SK-N-SH treated with all-trans-retinoic acid at 6 μM for 48 hours (cell line): ENCODE data around the gene SCYL1.

Experiments used
- ATAC-seq: fragments of 200-7000 bp; cut with Tn5 transposase; 3 replicates; pipeline ENCODE4 v1.9.1; 2020; ENCODE audit warnings: mild to moderate bottlenecking, moderate library complexity
- BACH2 ChIP-seq: fragments of 250-450 bp; sonication (Bioruptor Pico); IDR thresholded peaks from 2 replicates; pipeline ENCODE4 v1.9.0; 2021; ENCODE audit warnings: mild to moderate bottlenecking, borderline replicate concordance
- CSDC2 ChIP-seq: fragments of 250-450 bp; sonication (Bioruptor Pico); IDR thresholded peaks from 2 replicates; pipeline ENCODE4 v1.5.0; 2020; ENCODE audit warnings: mild to moderate bottlenecking, moderate library complexity
- CSRNP3 ChIP-seq: fragments of 250-450 bp; sonication (Bioruptor Pico); IDR thresholded peaks from 2 replicates; pipeline ENCODE4 v1.5.1; 2021; ENCODE audit warnings: mild to moderate bottlenecking, moderate library complexity
- ESRRG ChIP-seq: fragments of 250-450 bp; sonication (Bioruptor Pico); IDR thresholded peaks from 2 replicates; pipeline ENCODE4 v1.6.1; 2021; ENCODE audit warnings: mild to moderate bottlenecking
- GLIS3 ChIP-seq: fragments of 250-450 bp; sonication (Bioruptor Pico); IDR thresholded peaks from 2 replicates; pipeline ENCODE4 v1.5.0; 2020; ENCODE audit warnings: mild to moderate bottlenecking, moderate library complexity
- ISL1 ChIP-seq: fragments of 250-450 bp; sonication (Bioruptor Pico); IDR thresholded peaks from 2 replicates; pipeline ENCODE4 v2.1.2; 2022; ENCODE audit warnings: mild to moderate bottlenecking, moderate library complexity
- OSR1 ChIP-seq: fragments of 250-450 bp; sonication (Bioruptor Pico); IDR thresholded peaks from 2 replicates; pipeline ENCODE4 v1.8.0; 2022; ENCODE audit warnings: moderate library complexity, mild to moderate bottlenecking, inconsistent platforms
- POU6F1 ChIP-seq: fragments of 250-450 bp; sonication (Bioruptor Pico); IDR thresholded peaks from 2 replicates; pipeline ENCODE4 v1.8.0; 2021; ENCODE audit warnings: low read depth, mild to moderate bottlenecking, moderate library complexity, borderline replicate concordance
- PPARA ChIP-seq: fragments of 250-450 bp; sonication (Bioruptor Pico); IDR thresholded peaks from 2 replicates; pipeline ENCODE4 v1.5.0; 2020; ENCODE audit warnings: mild to moderate bottlenecking, borderline replicate concordance
- RARB ChIP-seq: fragments of 250-450 bp; sonication (Bioruptor Pico); IDR thresholded peaks from 2 replicates; pipeline ENCODE4 v1.8.0; 2021; ENCODE audit warnings: mild to moderate bottlenecking, moderate library complexity
- SNAI2 ChIP-seq: fragments of 250-450 bp; sonication (Bioruptor Pico); IDR thresholded peaks from 2 replicates; pipeline ENCODE4 v1.5.0; 2020; ENCODE audit warnings: mild to moderate bottlenecking, moderate library complexity
- TCF4 ChIP-seq: fragments of 250-450 bp; sonication (Bioruptor Pico); IDR thresholded peaks from 2 replicates; pipeline ENCODE4 v1.8.0; 2021; ENCODE audit warnings: mild to moderate bottlenecking, moderate library complexity, borderline replicate concordance
- TSHZ2 ChIP-seq: fragments of 250-450 bp; sonication (Bioruptor Pico); IDR thresholded peaks from 2 replicates; pipeline ENCODE4 v1.5.0; 2020; ENCODE audit warnings: mild to moderate bottlenecking, moderate library complexity
- ZC3H10 ChIP-seq: fragments of 250-450 bp; sonication (Bioruptor Pico); IDR thresholded peaks from 2 replicates; pipeline ENCODE4 v1.5.1; 2021; ENCODE audit warnings: mild to moderate bottlenecking, moderate library complexity
- ZFP3 ChIP-seq: fragments of 250-450 bp; sonication (Bioruptor Pico); IDR thresholded peaks from 2 replicates; pipeline ENCODE4 v1.5.0; 2020; ENCODE audit warnings: mild to moderate bottlenecking, moderate library complexity
- ZFP30 ChIP-seq: fragments of 450-650 bp; formaldehyde crosslinking; IDR thresholded peaks from 2 replicates; pipeline ENCODE4 v1.5.0; 2022; ENCODE audit warnings: mild to moderate bottlenecking, moderate library complexity
- ZNF565 ChIP-seq: fragments of 450-650 bp; formaldehyde crosslinking; conservative IDR thresholded peaks from 2 replicates; pipeline ENCODE4 v1.5.0; 2020; ENCODE audit warnings: low read depth, mild to moderate bottlenecking, moderate library complexity
- ZNF70 ChIP-seq: fragments of 450-650 bp; formaldehyde crosslinking; IDR thresholded peaks from 2 replicates; pipeline ENCODE4 v1.5.0; 2020; ENCODE audit warnings: mild to moderate bottlenecking, moderate library complexity
- ZNF8 ChIP-seq: fragments of 450-650 bp; formaldehyde crosslinking; IDR thresholded peaks from 2 replicates; pipeline ENCODE4 v1.5.0; 2020; ENCODE audit warnings: mild to moderate bottlenecking, moderate library complexity
- TF ChIP-seq, protein P1 (sequence below): fragments of 250-450 bp; sonication (Bioruptor Pico); IDR thresholded peaks from 2 replicates; pipeline ENCODE4 v1.5.1; 2020; ENCODE audit warnings: low read depth, mild to moderate bottlenecking, moderate library complexity

Gene SCYL1

DNA sequence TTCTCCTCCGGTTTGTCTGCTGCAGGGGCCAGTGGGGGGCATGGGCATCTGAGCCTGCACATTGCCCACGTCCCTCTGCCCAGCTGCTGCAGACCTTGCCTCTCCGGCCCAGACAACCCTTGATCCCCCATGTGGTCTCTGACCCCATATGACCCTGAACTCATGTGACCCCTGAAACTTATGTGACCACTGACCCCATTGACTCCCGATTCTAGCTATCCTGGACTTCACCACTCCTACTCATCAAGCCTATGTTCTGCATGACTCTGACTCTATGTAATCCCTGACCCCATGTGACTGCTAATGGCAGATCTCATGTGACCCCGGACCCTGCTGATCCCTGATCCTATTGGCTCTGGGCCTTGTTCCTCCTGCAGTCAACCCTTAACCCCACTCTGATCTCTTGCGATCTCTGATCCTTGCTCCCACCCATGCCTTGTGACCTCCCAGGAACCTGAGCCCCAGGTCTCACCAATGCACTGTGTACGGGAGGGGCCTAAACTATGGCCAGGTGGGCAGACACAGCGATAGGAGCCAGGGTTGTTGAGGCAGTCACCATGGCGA, 27.6 kb downstream of the SCYL1 start:
- TF ChIP-seq, protein P1, sequence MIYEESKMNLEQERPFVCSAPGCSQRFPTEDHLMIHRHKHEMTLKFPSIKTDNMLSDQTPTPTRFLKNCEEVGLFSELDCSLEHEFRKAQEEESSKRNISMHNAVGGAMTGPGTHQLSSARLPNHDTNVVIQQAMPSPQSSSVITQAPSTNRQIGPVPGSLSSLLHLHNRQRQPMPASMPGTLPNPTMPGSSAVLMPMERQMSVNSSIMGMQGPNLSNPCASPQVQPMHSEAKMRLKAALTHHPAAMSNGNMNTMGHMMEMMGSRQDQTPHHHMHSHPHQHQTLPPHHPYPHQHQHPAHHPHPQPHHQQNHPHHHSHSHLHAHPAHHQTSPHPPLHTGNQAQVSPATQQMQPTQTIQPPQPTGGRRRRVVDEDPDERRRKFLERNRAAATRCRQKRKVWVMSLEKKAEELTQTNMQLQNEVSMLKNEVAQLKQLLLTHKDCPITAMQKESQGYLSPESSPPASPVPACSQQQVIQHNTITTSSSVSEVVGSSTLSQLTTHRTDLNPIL (CRISPR knock-in tag), result no peak
- TF ChIP-seq ZFP30 (CRISPR knock-in tag), result no peak
- no peak for TF ChIP-seq TSHZ2 (CRISPR knock-in tag)
- no peak for TF ChIP-seq SNAI2 (CRISPR knock-in tag)
- TF ChIP-seq OSR1, result no peak
- no peak for TF ChIP-seq BACH2 (CRISPR knock-in tag)
- no peak for TF ChIP-seq CSRNP3 (CRISPR knock-in tag)
- TF ChIP-seq POU6F1 (CRISPR knock-in tag), result no peak
- no peak for TF ChIP-seq TCF4 (CRISPR knock-in tag)
- TF ChIP-seq ZNF8 (CRISPR knock-in tag), result no peak
- no peak for ATAC-seq

DNA sequence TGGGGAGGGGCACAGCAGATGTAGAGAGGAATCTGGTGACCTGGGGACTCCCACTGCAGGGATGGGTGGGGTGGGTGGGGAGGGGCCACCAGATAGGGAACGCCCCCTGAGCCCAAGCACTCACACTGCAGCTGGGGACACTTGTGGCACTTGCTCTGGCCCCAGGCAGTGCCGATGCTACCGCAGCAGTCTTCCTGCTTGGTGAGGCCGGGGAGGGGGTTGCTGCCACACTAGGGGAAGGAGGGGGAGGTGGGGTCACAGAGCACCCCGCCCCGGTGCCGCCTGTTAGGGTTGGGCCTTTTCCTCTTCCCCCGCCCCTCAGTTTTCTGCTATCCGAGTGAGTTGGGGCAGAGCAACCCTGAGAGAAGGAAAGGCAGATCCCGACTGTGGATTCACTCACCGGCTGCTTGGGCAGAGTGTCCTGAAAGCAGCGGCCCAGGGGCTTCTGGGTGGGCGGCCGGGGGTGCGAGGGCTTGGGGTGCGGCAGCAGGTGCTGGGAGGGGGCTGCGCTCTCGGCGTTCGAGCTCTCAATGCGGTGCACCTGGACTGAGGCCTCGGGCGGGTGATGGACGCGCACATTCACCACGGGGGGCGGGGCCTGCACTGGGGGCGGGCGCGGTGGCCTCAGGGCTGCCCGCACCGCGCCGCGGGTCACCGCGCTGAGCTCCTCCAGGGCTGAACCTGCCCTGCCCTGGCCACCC, 28.6 kb downstream of the SCYL1 start:
- no peak for TF ChIP-seq BACH2 (CRISPR knock-in tag)
- no peak for TF ChIP-seq ZFP30 (CRISPR knock-in tag)
- TF ChIP-seq TCF4 (CRISPR knock-in tag), result no peak
- TF ChIP-seq GLIS3 (CRISPR knock-in tag), result no peak
- no peak for TF ChIP-seq ISL1 (CRISPR knock-in tag)
- TF ChIP-seq OSR1, result no peak
- TF ChIP-seq ZNF565 (CRISPR knock-in tag), result no peak
- TF ChIP-seq RARB (CRISPR knock-in tag), result no peak
- TF ChIP-seq ESRRG, result no peak
- no peak for TF ChIP-seq CSDC2 (CRISPR knock-in tag)
- ATAC-seq, result no peak

DNA sequence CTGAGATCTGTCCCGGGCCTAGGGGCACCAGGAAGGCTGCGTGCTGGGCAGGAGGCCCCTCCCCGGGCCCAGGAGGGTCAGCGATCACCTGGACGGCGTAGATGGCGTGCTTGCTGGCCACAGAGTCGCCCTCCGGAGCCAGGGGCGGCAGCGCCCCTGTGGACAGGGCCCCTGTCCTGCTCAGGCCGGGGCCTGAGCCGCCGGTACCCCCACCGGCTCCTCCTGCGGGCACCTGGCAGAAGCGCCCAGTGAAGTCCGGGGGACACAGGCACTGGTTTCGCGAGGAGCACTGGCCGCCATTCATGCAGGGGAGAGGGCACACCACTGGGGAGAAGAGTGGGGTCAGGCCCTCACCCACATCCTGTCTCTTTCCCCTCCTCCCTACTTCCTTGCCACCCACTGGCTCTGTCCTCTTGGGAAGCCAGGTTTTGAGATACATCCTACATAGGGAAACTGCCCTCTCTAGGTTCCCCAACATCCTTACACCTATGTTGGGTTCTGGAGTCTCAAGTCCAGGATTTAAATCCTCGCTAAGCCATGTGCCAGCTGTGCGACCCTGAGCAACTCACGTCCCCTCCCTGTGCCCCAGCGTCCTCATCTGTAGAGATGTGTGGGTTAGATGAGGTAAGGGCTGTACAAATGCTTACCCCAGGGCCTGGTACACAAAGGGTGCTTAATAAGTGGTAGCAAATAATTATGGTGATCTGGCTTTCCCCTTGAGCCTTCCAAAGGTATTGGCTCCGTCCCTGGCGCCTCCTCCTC, 29.4 kb downstream of the SCYL1 start:
- ATAC-seq, result no peak
- TF ChIP-seq POU6F1 (CRISPR knock-in tag) (no peak), ZC3H10 (no peak), SNAI2 (CRISPR knock-in tag) (no peak), CSRNP3 (CRISPR knock-in tag) (no peak), TCF4 (CRISPR knock-in tag) (no peak), ZFP30 (CRISPR knock-in tag) (no peak), ZNF70 (CRISPR knock-in tag) (no peak), ESRRG (no peak), PPARA (CRISPR knock-in tag) (no peak), ZNF8 (CRISPR knock-in tag) (no peak), ZFP3 (CRISPR knock-in tag) (no peak)
